Colonic mucosa (tissue), 4 donors: ENCODE results near the gene RNF4. TPM values are rescaled to one million over a fixed set of nuclear protein-coding genes. Genes with fewer than 3 reads are reported as not detected.

Experiments
- DNase-seq: peaks from one replicate; pipeline ENCODE4 v3.0.0-alpha.2; 2020
- H3K27ac ChIP-seq: fragments of 200-600 bp; one replicate; pipeline ENCODE4 v1.8.0; 2021
- H3K27me3 ChIP-seq: fragments of 200-600 bp; one replicate; pipeline ENCODE4 v1.8.0; 2021
- H3K36me3 ChIP-seq: fragments of 200-600 bp; one replicate; pipeline ENCODE4 v1.8.0; 2021
- H3K4me1 ChIP-seq: fragments of 200-600 bp; one replicate; pipeline ENCODE4 v1.8.0; 2021; ENCODE audit warnings: mild to moderate bottlenecking
- H3K4me3 ChIP-seq: fragments of 200-600 bp; one replicate; pipeline ENCODE4 v1.8.0; 2021
- H3K9ac ChIP-seq, 2 donors: one replicate each; pipeline ENCODE4 v1.7.0; 2013; ENCODE audit warnings: control low read depth in 2 of 2, low read depth in 2 of 2, low read length in 2 of 2
- H3K9me3 ChIP-seq: fragments of 200-600 bp; one replicate; pipeline ENCODE4 v1.8.0; 2021
- intact Hi-C: fragments of 100-400 bp; cut with DNase I; formaldehyde crosslinking; loops from one replicate; pipeline ENCODE4 v1.14.1; 2022
- total RNA-seq, 2 donors: library from RNA; stranded (reverse); fragmentation: NEBNext Ultra II Directional in 1 of 2; extraction: Animal tissue kit (Norgen Biotek cat#: 25700) in 1 of 2; gene quantifications; one replicate each; pipeline ENCODE4 v1.2.1, GENCODE V29; 2021
- TF ChIP-seq, protein P1 (sequence below): fragments of 200-600 bp; IDR thresholded peaks from one replicate; pipeline ENCODE4 v1.8.0; 2022; ENCODE audit warnings: antibody characterized with exemption, mild to moderate bottlenecking
- donor health status: healthy.
- donor health status: DM: no; HTN: no; CAD: no.
- donor health status: DM: no; HTN: no; CAD: no.

Gene RNF4
- total RNA-seq, 2 donors from 2014 or later, result 50.1 to 51.1 TPM

GRCh38 chr4:2560167-2560566 lies 91.3 kb downstream of the RNF4 start:
- Histone ChIP-seq H3K9ac (no peak overlapping the region), H3K27me3 (no peaks in the 10 kb centered on the region), H3K36me3 (no peaks in the 10 kb centered on the region), H3K27ac (no peak overlapping the region), H3K4me1 (no peaks in the 10 kb centered on the region), H3K9me3 (no peaks in the 10 kb centered on the region), H3K4me3 (no peak overlapping the region)
- no peak for DNase-seq
- intact Hi-C loops, result no loop called here
- TF ChIP-seq, protein P1, sequence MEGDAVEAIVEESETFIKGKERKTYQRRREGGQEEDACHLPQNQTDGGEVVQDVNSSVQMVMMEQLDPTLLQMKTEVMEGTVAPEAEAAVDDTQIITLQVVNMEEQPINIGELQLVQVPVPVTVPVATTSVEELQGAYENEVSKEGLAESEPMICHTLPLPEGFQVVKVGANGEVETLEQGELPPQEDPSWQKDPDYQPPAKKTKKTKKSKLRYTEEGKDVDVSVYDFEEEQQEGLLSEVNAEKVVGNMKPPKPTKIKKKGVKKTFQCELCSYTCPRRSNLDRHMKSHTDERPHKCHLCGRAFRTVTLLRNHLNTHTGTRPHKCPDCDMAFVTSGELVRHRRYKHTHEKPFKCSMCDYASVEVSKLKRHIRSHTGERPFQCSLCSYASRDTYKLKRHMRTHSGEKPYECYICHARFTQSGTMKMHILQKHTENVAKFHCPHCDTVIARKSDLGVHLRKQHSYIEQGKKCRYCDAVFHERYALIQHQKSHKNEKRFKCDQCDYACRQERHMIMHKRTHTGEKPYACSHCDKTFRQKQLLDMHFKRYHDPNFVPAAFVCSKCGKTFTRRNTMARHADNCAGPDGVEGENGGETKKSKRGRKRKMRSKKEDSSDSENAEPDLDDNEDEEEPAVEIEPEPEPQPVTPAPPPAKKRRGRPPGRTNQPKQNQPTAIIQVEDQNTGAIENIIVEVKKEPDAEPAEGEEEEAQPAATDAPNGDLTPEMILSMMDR, result no peak

Other genes with a start within 250 kb of the RNF4 start
- gene HAUS3, start 227.0 kb upstream of the RNF4 start, total RNA-seq, result 10 to 100 TPM in 1 of 2 donors, 1 to 10 TPM in 1; 9.1 to 13.0 TPM
- gene POLN, start 227.0 kb upstream of the RNF4 start, total RNA-seq, result 1 to 10 TPM; 1.6 to 2.8 TPM
- 10 to 100 TPM; 36.7 to 43.3 TPM for gene MXD4, start 207.0 kb upstream of the RNF4 start, total RNA-seq
- 10 to 100 TPM; 29.6 to 31.6 TPM for gene ZFYVE28, start 50.5 kb upstream of the RNF4 start, total RNA-seq
- gene CFAP99, start 50.2 kb upstream of the RNF4 start, total RNA-seq, result under 1 TPM; 0.32 to 0.49 TPM
- gene FAM193A, start 67.5 kb downstream of the RNF4 start, total RNA-seq, result 10 to 100 TPM; 18.0 to 25.8 TPM